Osteocyte (in vitro differentiated cells): ENCODE results near the gene OSBPL10. TPM values are rescaled to one million over a fixed set of nuclear protein-coding genes. Genes with fewer than 3 reads are reported as not detected.
A peak's percentile ranks its signal among the peaks of the same experiment; 100 is the strongest.

Experiments used
- DNase-seq: peaks from one replicate; pipeline ENCODE4 v3.0.0; 2021; ENCODE audit warnings: mixed read lengths; ENCODE audit not compliant: unreplicated experiment; ENCODE audit errors: extremely low spot score
- H3K27ac Mint-ChIP-seq: one replicate; pipeline ENCODE4 v1.8.0; 2021; ENCODE audit warnings: mild to moderate bottlenecking, mixed read lengths; ENCODE audit not compliant: unreplicated experiment
- H3K27me3 Mint-ChIP-seq: one replicate; pipeline ENCODE4 v1.8.0; 2021; ENCODE audit warnings: mixed read lengths; ENCODE audit not compliant: unreplicated experiment
- H3K36me3 Mint-ChIP-seq: one replicate; pipeline ENCODE4 v1.8.0; 2021; ENCODE audit warnings: mixed read lengths; ENCODE audit not compliant: unreplicated experiment
- H3K4me1 Mint-ChIP-seq: one replicate; pipeline ENCODE4 v1.8.0; 2021; ENCODE audit warnings: mixed read lengths; ENCODE audit not compliant: unreplicated experiment
- H3K4me3 Mint-ChIP-seq: one replicate; pipeline ENCODE4 v1.8.0; 2021; ENCODE audit warnings: mild to moderate bottlenecking, moderate library complexity, mixed read lengths; ENCODE audit not compliant: unreplicated experiment
- H3K9me3 Mint-ChIP-seq: one replicate; pipeline ENCODE4 v1.8.0; 2021; ENCODE audit warnings: mixed read lengths; ENCODE audit not compliant: unreplicated experiment
- total RNA-seq: library from RNA; stranded (reverse); gene quantifications from 2 replicates; pipeline ENCODE4 v1.2.1, GENCODE V29; 2021
- TF ChIP-seq, protein P1 (sequence below): fragments of 200-600 bp; sonication (generic); IDR thresholded peaks from 2 replicates; pipeline ENCODE4 v1.5.0; 2021; ENCODE audit warnings: antibody characterized with exemption, mild to moderate bottlenecking, moderate library complexity

Gene OSBPL10
- total RNA-seq, 1 donor from 2014 or later, result 21.7 TPM

DNA sequence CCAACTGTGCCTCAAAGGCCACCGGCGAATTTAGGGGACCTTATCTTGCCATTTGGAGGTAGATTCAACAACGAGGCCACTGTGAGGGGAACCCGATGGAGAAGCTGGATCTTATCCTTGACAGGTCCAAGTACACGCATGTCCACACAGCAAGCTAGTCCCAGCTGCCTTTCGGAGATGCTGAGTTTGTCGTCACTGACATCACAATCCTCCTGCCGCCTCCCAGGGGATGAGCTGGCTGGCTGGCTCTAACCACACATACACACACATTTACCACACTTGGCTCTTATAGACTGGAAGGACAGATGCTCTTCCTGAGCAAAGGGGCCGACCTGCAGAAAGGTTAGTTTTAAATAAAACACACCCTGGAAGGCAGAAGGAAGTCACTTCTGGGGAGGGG is 272.1 kb downstream of the OSBPL10 start:
- Mint-ChIP-seq H3K4me1 (peaks cover 15% of the 10 kb centered on the region), H3K4me3 (no peak overlapping the region), H3K36me3 (peaks cover 9% of the 10 kb centered on the region), H3K27me3 (no peaks in the 10 kb centered on the region), H3K9me3 (no peaks in the 10 kb centered on the region), H3K27ac (no peak overlapping the region)
- TF ChIP-seq, protein P1, sequence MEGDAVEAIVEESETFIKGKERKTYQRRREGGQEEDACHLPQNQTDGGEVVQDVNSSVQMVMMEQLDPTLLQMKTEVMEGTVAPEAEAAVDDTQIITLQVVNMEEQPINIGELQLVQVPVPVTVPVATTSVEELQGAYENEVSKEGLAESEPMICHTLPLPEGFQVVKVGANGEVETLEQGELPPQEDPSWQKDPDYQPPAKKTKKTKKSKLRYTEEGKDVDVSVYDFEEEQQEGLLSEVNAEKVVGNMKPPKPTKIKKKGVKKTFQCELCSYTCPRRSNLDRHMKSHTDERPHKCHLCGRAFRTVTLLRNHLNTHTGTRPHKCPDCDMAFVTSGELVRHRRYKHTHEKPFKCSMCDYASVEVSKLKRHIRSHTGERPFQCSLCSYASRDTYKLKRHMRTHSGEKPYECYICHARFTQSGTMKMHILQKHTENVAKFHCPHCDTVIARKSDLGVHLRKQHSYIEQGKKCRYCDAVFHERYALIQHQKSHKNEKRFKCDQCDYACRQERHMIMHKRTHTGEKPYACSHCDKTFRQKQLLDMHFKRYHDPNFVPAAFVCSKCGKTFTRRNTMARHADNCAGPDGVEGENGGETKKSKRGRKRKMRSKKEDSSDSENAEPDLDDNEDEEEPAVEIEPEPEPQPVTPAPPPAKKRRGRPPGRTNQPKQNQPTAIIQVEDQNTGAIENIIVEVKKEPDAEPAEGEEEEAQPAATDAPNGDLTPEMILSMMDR, result no peak
- no peak for DNase-seq

DNA sequence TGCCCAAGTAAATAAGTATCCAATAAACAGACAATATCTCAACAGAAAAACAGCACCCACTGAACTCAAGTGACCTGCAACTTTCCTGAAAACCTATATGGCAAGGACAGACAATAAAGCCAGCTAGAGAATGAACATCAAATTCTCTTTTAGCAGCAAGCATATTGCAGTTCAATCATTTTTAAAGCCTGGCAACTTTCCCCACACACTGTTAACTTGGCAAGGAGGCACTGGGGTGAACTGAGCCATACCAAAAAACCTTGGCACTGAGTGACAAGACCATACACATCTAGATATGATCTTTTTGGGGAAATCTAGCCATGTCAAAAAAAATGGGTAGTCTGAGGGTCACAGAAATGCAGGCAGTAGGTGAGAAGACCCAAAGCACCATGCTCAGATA is 273.8 kb downstream of the OSBPL10 start:
- H3K4me1 Mint-ChIP-seq, result peaks cover 15% of the 10 kb centered on the region
- no peak overlapping the region for H3K4me3 Mint-ChIP-seq
- H3K27me3 Mint-ChIP-seq, result no peaks in the 10 kb centered on the region
- H3K36me3 Mint-ChIP-seq, result peaks cover 8% of the 10 kb centered on the region
- H3K27ac Mint-ChIP-seq, result no peak overlapping the region
- TF ChIP-seq, protein P1, result no peak
- H3K9me3 Mint-ChIP-seq, result no peaks in the 10 kb centered on the region
- DNase-seq, result no peak

- Mint-ChIP-seq H3K36me3 (peaks cover 16% of the 10 kb centered on the region), H3K27ac (no peak overlapping the region), H3K9me3 (no peaks in the 10 kb centered on the region), H3K27me3 (no peaks in the 10 kb centered on the region), H3K4me3 (no peak overlapping the region), H3K4me1 (peaks cover 15% of the 10 kb centered on the region)
- TF ChIP-seq, protein P1, result no peak
- peak; percentile 21 for DNase-seq
These were observed 275.3 kb downstream of the OSBPL10 start for GRCh38 chr3:31705736-31706135.

DNA sequence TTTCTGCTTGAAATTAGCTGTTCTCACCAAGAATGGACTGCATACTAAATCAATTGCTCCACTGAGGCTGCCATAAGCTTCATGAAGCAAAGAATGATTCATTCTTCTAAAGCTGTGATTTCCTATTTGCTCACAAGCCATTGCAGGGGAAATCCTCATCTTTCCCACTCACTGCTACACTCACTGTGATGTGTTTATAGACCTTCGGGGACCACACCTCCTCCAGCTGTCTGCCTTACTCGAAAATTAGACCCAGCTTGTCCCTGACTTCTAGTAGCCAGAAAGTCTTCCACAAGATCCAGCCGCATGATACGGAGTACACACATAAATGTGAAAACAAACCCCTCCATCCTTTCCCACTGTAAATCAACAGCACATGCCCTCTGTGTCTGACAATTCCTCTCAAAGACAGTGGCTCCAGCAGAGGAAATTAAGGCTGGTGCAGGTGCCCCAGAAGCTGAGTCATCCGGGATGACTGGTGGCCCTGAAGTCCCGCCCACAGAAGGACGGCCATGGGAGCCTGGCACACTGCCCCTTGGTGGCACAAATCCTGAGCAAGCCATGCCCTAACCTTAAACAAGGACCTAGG is 276.4 kb downstream of the OSBPL10 start:
- Mint-ChIP-seq H3K4me1 (peaks cover 18% of the 10 kb centered on the region), H3K9me3 (no peaks in the 10 kb centered on the region), H3K27ac (peak overlapping the region; percentile 43), H3K27me3 (no peaks in the 10 kb centered on the region), H3K4me3 (no peak overlapping the region), H3K36me3 (peaks cover 18% of the 10 kb centered on the region)
- peak; percentile 65 for DNase-seq
- TF ChIP-seq, protein P1, result no peak

DNA sequence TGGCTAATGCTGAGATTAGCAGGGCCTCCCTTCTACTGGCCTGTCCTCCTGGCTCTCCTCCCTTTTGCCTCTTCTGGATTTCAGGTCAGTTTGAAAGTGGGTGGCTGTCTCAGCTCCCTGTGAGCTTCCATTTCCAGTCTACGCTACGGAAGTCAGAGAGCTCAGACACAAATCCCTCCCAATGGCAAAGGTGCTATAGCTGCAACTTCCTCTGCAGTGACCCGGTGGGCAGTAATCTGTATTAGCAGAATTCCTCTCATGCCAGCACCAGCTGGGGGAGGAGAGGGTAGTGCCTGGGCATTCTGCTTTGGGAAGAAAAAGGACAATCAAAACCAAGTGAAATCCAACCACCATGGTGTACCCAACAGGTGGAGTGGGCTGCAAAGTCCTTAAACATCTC is 276.9 kb downstream of the OSBPL10 start:
- peak; percentile 27 for DNase-seq
- no peak overlapping the region for H3K27ac Mint-ChIP-seq
- H3K4me3 Mint-ChIP-seq, result no peak overlapping the region
- peaks cover 22% of the 10 kb centered on the region for H3K4me1 Mint-ChIP-seq
- H3K9me3 Mint-ChIP-seq, result no peaks in the 10 kb centered on the region
- H3K36me3 Mint-ChIP-seq, result peaks cover 18% of the 10 kb centered on the region
- no peaks in the 10 kb centered on the region for H3K27me3 Mint-ChIP-seq
- TF ChIP-seq, protein P1, result no peak
